Progenitor cell of endocrine pancreas (in vitro differentiated cells): Measurements from ENCODE around the gene SMAD6. TPM values are rescaled to one million over a fixed set of nuclear protein-coding genes. Genes with fewer than 3 reads are reported as not detected.

Experiments used
- DNase-seq: peaks from one replicate; pipeline ENCODE4 v3.0.0; 2021; ENCODE audit warnings: low spot score; ENCODE audit not compliant: unreplicated experiment
- H3K27ac Mint-ChIP-seq: 2 replicates; pipeline ENCODE4 v1.8.0; 2021; ENCODE audit warnings: mild to moderate bottlenecking, moderate library complexity, mixed read lengths
- H3K27me3 Mint-ChIP-seq: 2 replicates; pipeline ENCODE4 v1.8.0; 2021; ENCODE audit warnings: mixed read lengths
- H3K36me3 Mint-ChIP-seq: 2 replicates; pipeline ENCODE4 v1.8.0; 2022; ENCODE audit warnings: mixed read lengths; ENCODE audit not compliant: insufficient read depth
- H3K4me1 Mint-ChIP-seq: 2 replicates; pipeline ENCODE4 v1.8.0; 2021; ENCODE audit warnings: low read depth, mixed read lengths
- H3K4me3 Mint-ChIP-seq: 2 replicates; pipeline ENCODE4 v1.8.0; 2021; ENCODE audit warnings: low read depth, mild to moderate bottlenecking, moderate library complexity, mixed read lengths
- H3K9me3 Mint-ChIP-seq: 2 replicates; pipeline ENCODE4 v1.8.0; 2021; ENCODE audit warnings: low read depth, mixed read lengths
- CTCF ChIP-seq: fragments of 200-600 bp; sonication (generic); IDR thresholded peaks from one replicate; pipeline ENCODE4 v1.5.0; 2021; ENCODE audit warnings: antibody characterized with exemption, mild to moderate bottlenecking; ENCODE audit not compliant: unreplicated experiment
- total RNA-seq: library from RNA; stranded (reverse); gene quantifications from 2 replicates; pipeline ENCODE4 v1.2.1, GENCODE V29; 2021

Gene SMAD6
- total RNA-seq, 1 donor from 2014 or later: 38.9 TPM

- TF ChIP-seq CTCF: no peak
- Mint-ChIP-seq H3K4me3 (no peak overlapping the region), H3K9me3 (no peaks in the 10 kb centered on the region), H3K36me3 (peaks cover 3% of the 10 kb centered on the region), H3K4me1 (no peaks in the 10 kb centered on the region), H3K27ac (no peak overlapping the region), H3K27me3 (no peaks in the 10 kb centered on the region)
- DNase-seq: no peak
Observed at GRCh38 chr15:66739287-66739686, 37.3 kb downstream of the SMAD6 start.

- no peaks in the 10 kb centered on the region for H3K9me3 Mint-ChIP-seq
- H3K36me3 Mint-ChIP-seq: peaks cover 5% of the 10 kb centered on the region
- no peak overlapping the region for H3K27ac Mint-ChIP-seq
- no peak for TF ChIP-seq CTCF
- DNase-seq: no peak
- no peaks in the 10 kb centered on the region for H3K27me3 Mint-ChIP-seq
- no peak overlapping the region for H3K4me3 Mint-ChIP-seq
- H3K4me1 Mint-ChIP-seq: peaks cover 3% of the 10 kb centered on the region
Observed at GRCh38 chr15:66740802-66741201, 38.8 kb downstream of the SMAD6 start.

- peaks cover 10% of the 10 kb centered on the region for H3K4me1 Mint-ChIP-seq
Observed at GRCh38 chr15:66741646-66742045, 39.6 kb downstream of the SMAD6 start.

GRCh38 chr15:66742286-66742685, 40.2 kb downstream of the SMAD6 start:
- no peaks in the 10 kb centered on the region for H3K9me3 Mint-ChIP-seq
- peaks cover 10% of the 10 kb centered on the region for H3K4me1 Mint-ChIP-seq
- no peaks in the 10 kb centered on the region for H3K27me3 Mint-ChIP-seq
- DNase-seq: no peak
- H3K4me3 Mint-ChIP-seq: no peak overlapping the region
- peaks cover 5% of the 10 kb centered on the region for H3K36me3 Mint-ChIP-seq
- no peak for TF ChIP-seq CTCF
- H3K27ac Mint-ChIP-seq: no peak overlapping the region

More at GRCh38 chr15:66741646-66742045, 39.6 kb downstream of the SMAD6 start:
- TF ChIP-seq CTCF: no peak
- Mint-ChIP-seq H3K27ac (no peak overlapping the region), H3K4me3 (no peak overlapping the region), H3K36me3 (peaks cover 5% of the 10 kb centered on the region), H3K27me3 (no peaks in the 10 kb centered on the region), H3K9me3 (no peaks in the 10 kb centered on the region)
- DNase-seq: no peak

- no peak for DNase-seq
- H3K9me3 Mint-ChIP-seq: no peaks in the 10 kb centered on the region
- no peak overlapping the region for H3K27ac Mint-ChIP-seq
- H3K27me3 Mint-ChIP-seq: no peaks in the 10 kb centered on the region
- peaks cover 19% of the 10 kb centered on the region for H3K4me1 Mint-ChIP-seq
- no peak overlapping the region for H3K4me3 Mint-ChIP-seq
- TF ChIP-seq CTCF: no peak
- H3K36me3 Mint-ChIP-seq: peaks cover 5% of the 10 kb centered on the region
Observed at GRCh38 chr15:66743204-66743603, 41.2 kb downstream of the SMAD6 start.
